B cell (primary cell): ENCODE data around the gene SRRM3. TPM values are rescaled to one million over a fixed set of nuclear protein-coding genes. Genes with fewer than 3 reads are reported as not detected.

ENCODE experiments used
- ATAC-seq: fragments of 200-7000 bp; cut with Tn5 transposase; one replicate; pipeline ENCODE4 v1.10.0; 2021; ENCODE audit warnings: low read depth, mild to moderate bottlenecking, moderate number of reproducible peaks, moderate library complexity
- CTCF ChIA-PET: fragments of 350-600 bp; sonication (Branson Sonifier 250); formaldehyde crosslinking; loops from one replicate; lab custom pipeline; 2021; ENCODE audit warnings: antibody characterized with exemption, inconsistent platforms; lab: Charles Lee
- POLR2A ChIA-PET: fragments of 350-600 bp; sonication (Branson Sonifier 250); formaldehyde crosslinking; loops from one replicate; lab custom pipeline; 2021; ENCODE audit warnings: antibody characterized with exemption; lab: Charles Lee
- DNase-seq: peaks from one replicate; pipeline ENCODE4 v3.0.0; 2013
- H2AFZ ChIP-seq: 2 replicates; pipeline ENCODE4 v1.6.1; 2012; ENCODE audit warnings: mild to moderate bottlenecking, low read depth, low read length; ENCODE audit not compliant: insufficient read depth, poor library complexity, severe bottlenecking
- H3K27ac ChIP-seq, 2 donors: 1 replicate in 1 of 2; 2 replicates in 1 of 2; pipeline ENCODE4 v1.5.1; 2012 to 2013; ENCODE audit warnings: low read length in 2 of 2, mild to moderate bottlenecking in 2 of 2, moderate library complexity in 1 of 2
- H3K27me3 ChIP-seq, 4 experiments: fragments of 200-600 bp in 1 of 4; sonication (generic) in 1 of 4; replicated peaks in 1 of 4; 1 replicate in 2 of 4; 2 replicates in 2 of 4; pipeline versions ENCODE4 v1.6.1 to v1.7.0; 2013 to 2016; ENCODE audit warnings: low read length in 3 of 4, mild to moderate bottlenecking in 2 of 4, mixed read lengths in 1 of 4, moderate library complexity in 1 of 4; ENCODE audit not compliant: insufficient read depth in 4 of 4, control insufficient read depth in 3 of 4; ENCODE audit errors: control extremely low read depth in 1 of 4
- H3K36me3 ChIP-seq, 2 experiments: replicated peaks in 1 of 2; 1 replicate in 1 of 2; 2 replicates in 1 of 2; pipeline versions ENCODE4 v1.6.1 to v1.7.1; 2013; ENCODE audit warnings: low read length in 1 of 2; ENCODE audit not compliant: insufficient read depth in 2 of 2, control insufficient read depth in 1 of 2; ENCODE audit errors: control extremely low read depth in 1 of 2, extremely low read depth in 1 of 2
- H3K4me1 ChIP-seq, 2 donors: fragments of 200-600 bp in 1 of 2; sonication (generic) in 1 of 2; 1 replicate in 1 of 2; 2 replicates in 1 of 2; pipeline versions ENCODE4 v1.5.1 to v1.6.1; 2013 to 2017; ENCODE audit warnings: low read length in 2 of 2; ENCODE audit not compliant: control insufficient read depth in 2 of 2, insufficient read depth in 2 of 2
- H3K4me2 ChIP-seq: replicated peaks from 2 replicates; pipeline ENCODE3; 2012; ENCODE audit warnings: mild to moderate bottlenecking, low read depth, low read length; ENCODE audit not compliant: poor library complexity, severe bottlenecking
- H3K4me3 ChIP-seq, 5 experiments: fragments of 200-600 bp in 1 of 5; sonication (generic) in 1 of 5; 1 replicate in 3 of 5; 2 replicates in 2 of 5; pipeline versions ENCODE4 v1.5.1 to v1.7.0; 2011 to 2016; ENCODE audit warnings: low read length in 4 of 5, mild to moderate bottlenecking in 4 of 5, low read depth in 2 of 5, control low read depth in 1 of 5, moderate library complexity in 1 of 5; ENCODE audit not compliant: insufficient read depth in 1 of 5; ENCODE audit errors: control extremely low read depth in 1 of 5, extremely low read depth in 1 of 5
- H3K79me2 ChIP-seq: fragments of 200-600 bp; sonication (generic); one replicate; pipeline ENCODE4 v1.6.0; 2016; ENCODE audit warnings: low read length; ENCODE audit not compliant: control insufficient read depth, insufficient read depth
- H3K9ac ChIP-seq: fragments of 200-600 bp; sonication (generic); 2 replicates; pipeline ENCODE4 v1.6.1; 2017; ENCODE audit warnings: mild to moderate bottlenecking, low read length, moderate library complexity
- H3K9me3 ChIP-seq, 3 donors: one replicate each; pipeline versions ENCODE4 v1.6.1 to v1.7.1; 2013; ENCODE audit warnings: low read length in 2 of 3; ENCODE audit not compliant: control insufficient read depth in 2 of 3, insufficient read depth in 1 of 3; ENCODE audit errors: control extremely low read depth in 1 of 3
- H4K20me1 ChIP-seq: 2 replicates; pipeline ENCODE4 v1.6.0; 2012; ENCODE audit warnings: mild to moderate bottlenecking, low read length; ENCODE audit not compliant: insufficient read depth, control insufficient read depth, poor library complexity, severe bottlenecking
- H3K27ac Mint-ChIP-seq: one replicate; pipeline ENCODE4 v1.8.0; 2021; ENCODE audit warnings: mixed read lengths
- H3K27me3 Mint-ChIP-seq: one replicate; pipeline ENCODE4 v1.8.0; 2021; ENCODE audit warnings: mixed read lengths
- H3K4me1 Mint-ChIP-seq: one replicate; pipeline ENCODE4 v1.8.0; 2021; ENCODE audit warnings: mixed read lengths
- H3K4me3 Mint-ChIP-seq: one replicate; pipeline ENCODE4 v1.8.0; 2021; ENCODE audit warnings: mixed read lengths
- H3K9me3 Mint-ChIP-seq: one replicate; pipeline ENCODE4 v1.8.0; 2022; ENCODE audit warnings: mixed read lengths; ENCODE audit not compliant: insufficient read depth
- CTCF ChIP-seq: fragments of 200-600 bp; IDR thresholded peaks from one replicate; pipeline ENCODE4 v1.8.0; 2022; ENCODE audit warnings: antibody characterized with exemption, mild to moderate bottlenecking
- EZH2 ChIP-seq: IDR thresholded peaks from 2 replicates; pipeline ENCODE4 v1.6.1; 2012; ENCODE audit warnings: borderline replicate concordance, low read depth, mild to moderate bottlenecking, moderate library complexity, low read length; ENCODE audit not compliant: insufficient read depth, poor library complexity, severe bottlenecking
- WGBS: methylation state at CpG from one replicate; pipeline ENCODE4 v1.1.5; 2013; ENCODE audit warnings: missing lambda C conversion rate; ENCODE audit not compliant: insufficient coverage; 5-methylcytosine and 5-hydroxymethylcytosine counted together
- intact Hi-C: fragments of 100-400 bp; cut with micrococcal nuclease; formaldehyde crosslinking; loops from one replicate; pipeline ENCODE4 v1.10.0; 2022
- polyA plus RNA-seq: library from polyadenylated mRNA; depleted of rRNA; stranded (reverse); fragments of >200 nt; gene quantifications from 2 replicates; pipeline ENCODE4 v1.2.3, GENCODE V29; 2012
- total RNA-seq, 2 donors: library from RNA; stranded (reverse); fragments of 120-200 nt in 1 of 2; gene quantifications; 1 replicate in 1 of 2; 2 replicates in 1 of 2; pipeline versions ENCODE4 v1.2.3 to v1.2.4, GENCODE V29; 2013 to 2022

SRRM3 gene
- total and polyA plus RNA-seq, 2 donors (not counting 1 experiment from before 2014, with no cell fraction given) = not detected

- Histone ChIP-seq H3K4me3 (no peak overlapping the region), H3K9me3 (no peaks in the 10 kb centered on the region), H3K36me3 (no peaks in the 10 kb centered on the region), H2AFZ (no peak overlapping the region), H3K79me2 (no peaks in the 10 kb centered on the region), H4K20me1 (no peaks in the 10 kb centered on the region), H3K27me3 (peaks cover 0 to 20% (median 0%) of the 10 kb centered on the region in 4 experiments), H3K27ac (no peak overlapping the region), H3K9ac (no peak overlapping the region), H3K4me2 (no peak overlapping the region), H3K4me1 (peaks cover 3 to 10% of the 10 kb centered on the region in 2 donors)
- POLR2A ChIA-PET = no interaction called here
- TF ChIP-seq EZH2 (no peak), CTCF (no peak)
- Mint-ChIP-seq H3K4me3 (no peak overlapping the region), H3K27ac (no peak overlapping the region), H3K27me3 (peaks cover 19% of the 10 kb centered on the region), H3K9me3 (no peaks in the 10 kb centered on the region), H3K4me1 (peaks cover 11% of the 10 kb centered on the region)
- DNase-seq (no peak), ATAC-seq (no peak)
- CTCF ChIA-PET = no interaction called here
- intact Hi-C loops = no loop called here
- 100% methylated on average over 3 of the region's 6 CpGs for WGBS
Measured at GRCh38 chr7:76272142-76272541, 70.4 kb downstream of the SRRM3 start.

- Histone ChIP-seq H3K4me2 (peak overlapping the region; percentile 30), H2AFZ (peak overlapping the region; percentile 65), H3K27ac (no peak overlapping the region), H3K9ac (no peak overlapping the region), H3K4me3 (no peak overlapping the region), H3K36me3 (no peaks in the 10 kb centered on the region), H3K9me3 (no peaks in the 10 kb centered on the region), H3K27me3 (peaks cover 0 to 21% (median 0%) of the 10 kb centered on the region in 4 experiments), H3K4me1 (peaks cover 0 to 6% of the 10 kb centered on the region in 2 donors), H3K79me2 (no peaks in the 10 kb centered on the region), H4K20me1 (no peaks in the 10 kb centered on the region)
- intact Hi-C loops = no loop called here
- Mint-ChIP-seq H3K9me3 (no peaks in the 10 kb centered on the region), H3K27ac (no peak overlapping the region), H3K27me3 (peaks cover 22% of the 10 kb centered on the region), H3K4me3 (no peak overlapping the region), H3K4me1 (peaks cover 9% of the 10 kb centered on the region)
- DNase-seq (no peak), ATAC-seq (no peak)
- no peak for TF ChIP-seq EZH2
- no peak for TF ChIP-seq CTCF
- ChIA-PET CTCF (no interaction called here), POLR2A (no interaction called here)
- 49% methylated on average over 5 of the region's 7 CpGs for WGBS
Measured at GRCh38 chr7:76272851-76273497, 71.3 kb downstream of the SRRM3 start.
